HG03469 (cell line): ENCODE measurements around the gene TXNDC16.
"Not testable (repeated sequence)": the region's sequence is repeated elsewhere in the genome, so short reads cannot be mapped to it uniquely, and the experiment has no call there.

Source experiments
- ATAC-seq: cut with Tn5 transposase; IDR thresholded peaks from one replicate; pipeline ENCODE4 v1.9.1; 2021; ENCODE audit warnings: mild to moderate bottlenecking, moderate library complexity, moderate number of reproducible peaks; ENCODE audit not compliant: unreplicated experiment

TXNDC16 gene

GRCh38 chr14:52545584-52546317 lies 6.6 kb downstream of the TXNDC16 start:
- no peak for ATAC-seq

DNA sequence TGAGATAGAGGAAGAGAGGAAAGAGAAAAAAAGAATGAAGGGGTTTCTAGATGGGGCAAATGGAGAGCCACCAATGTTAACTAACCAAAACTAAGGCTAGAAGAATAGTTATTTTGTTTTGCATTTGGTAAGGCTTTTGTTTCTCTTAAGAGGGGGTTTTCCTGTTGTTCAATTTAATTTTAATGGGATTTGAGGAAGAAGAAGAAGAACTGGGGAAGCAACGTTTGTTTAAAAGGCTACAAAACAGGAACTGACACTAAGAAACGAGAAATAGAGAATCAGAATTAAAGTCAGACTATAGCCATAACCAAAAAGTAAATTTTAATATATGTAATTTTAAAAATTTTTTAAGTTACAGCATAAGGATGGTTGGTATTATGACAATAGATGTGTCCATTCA lies 13.7 kb downstream of the TXNDC16 start:
- ATAC-seq, result no peak

GRCh38 chr14:52536269-52536668 lies 16.0 kb downstream of the TXNDC16 start:
- ATAC-seq, result no peak

DNA sequence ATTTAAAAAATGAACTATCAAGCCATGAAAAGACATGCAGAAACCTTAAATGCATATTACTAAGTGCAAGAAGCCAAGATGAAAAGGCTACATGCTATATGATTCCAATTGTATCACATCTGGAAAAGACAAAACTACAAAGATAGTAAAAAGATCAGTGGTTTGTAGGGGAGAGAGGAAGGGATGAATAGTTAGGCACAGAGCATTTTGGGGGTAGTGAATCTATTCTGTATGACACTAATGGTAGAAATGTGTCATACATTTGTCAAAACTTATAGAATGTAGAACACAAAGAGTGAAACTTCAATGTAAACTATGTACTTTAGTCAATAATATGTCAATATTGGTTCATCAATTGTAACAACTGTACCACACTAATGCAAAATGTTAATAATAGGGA lies 20.8 kb downstream of the TXNDC16 start:
- ATAC-seq, result no peak

DNA sequence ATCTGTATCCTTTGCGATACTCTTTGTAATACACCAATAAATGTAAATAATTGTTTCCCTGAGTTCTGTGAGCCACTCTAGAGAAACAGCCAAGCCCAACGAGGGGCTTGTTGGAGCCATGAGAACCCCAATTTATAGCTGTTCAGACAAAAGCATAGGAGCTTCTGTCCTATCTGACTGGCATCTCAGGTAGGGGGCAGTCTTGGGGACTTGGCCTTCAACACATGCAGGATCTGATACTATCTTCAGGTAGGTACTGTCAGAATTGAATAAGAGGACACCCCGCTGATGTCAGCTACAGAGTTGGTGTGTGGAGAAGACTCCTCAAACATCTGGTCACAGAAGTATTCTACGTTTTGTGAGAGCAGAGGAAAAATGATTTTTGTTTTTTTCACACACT lies 25.3 kb downstream of the TXNDC16 start:
- ATAC-seq, result no peak

DNA sequence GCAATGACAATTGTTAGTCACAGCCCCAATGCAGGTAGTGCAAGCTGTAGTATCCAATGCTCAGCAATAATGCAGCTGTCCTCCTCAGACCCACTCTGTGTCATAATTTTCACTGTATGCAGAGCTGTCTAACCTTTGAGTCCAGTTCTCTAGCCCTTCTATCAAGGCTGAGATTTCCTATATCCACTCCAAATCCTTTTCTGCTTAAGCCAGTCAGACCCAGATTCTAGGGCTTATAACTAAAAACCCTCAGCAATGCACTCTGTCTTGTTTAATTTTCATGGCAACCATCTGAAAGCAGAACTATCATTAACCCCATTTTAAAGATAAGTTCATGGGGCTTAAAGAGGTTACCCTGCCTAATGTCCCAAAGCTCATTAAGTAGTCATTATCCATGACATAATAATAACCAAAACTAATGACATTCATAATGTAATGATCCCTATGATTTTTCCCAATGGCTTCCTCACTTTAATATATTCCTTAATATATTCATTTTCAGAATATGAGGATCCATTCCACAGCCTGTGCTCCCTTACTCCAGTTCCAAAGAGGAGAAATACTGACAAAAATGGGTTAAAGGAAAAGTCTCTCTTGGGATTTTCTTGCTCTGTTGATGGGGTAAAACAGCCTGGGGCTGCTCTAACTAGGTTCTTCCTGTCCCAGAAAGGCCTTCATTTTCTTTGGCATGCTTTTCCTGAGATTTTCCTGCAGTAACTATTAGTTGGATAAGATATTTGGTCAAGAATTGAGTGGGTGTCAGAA lies 29.5 kb downstream of the TXNDC16 start:
- ATAC-seq, result no peak

GRCh38 chr14:52522033-52522432 lies 30.3 kb downstream of the TXNDC16 start:
- ATAC-seq, result no peak

DNA sequence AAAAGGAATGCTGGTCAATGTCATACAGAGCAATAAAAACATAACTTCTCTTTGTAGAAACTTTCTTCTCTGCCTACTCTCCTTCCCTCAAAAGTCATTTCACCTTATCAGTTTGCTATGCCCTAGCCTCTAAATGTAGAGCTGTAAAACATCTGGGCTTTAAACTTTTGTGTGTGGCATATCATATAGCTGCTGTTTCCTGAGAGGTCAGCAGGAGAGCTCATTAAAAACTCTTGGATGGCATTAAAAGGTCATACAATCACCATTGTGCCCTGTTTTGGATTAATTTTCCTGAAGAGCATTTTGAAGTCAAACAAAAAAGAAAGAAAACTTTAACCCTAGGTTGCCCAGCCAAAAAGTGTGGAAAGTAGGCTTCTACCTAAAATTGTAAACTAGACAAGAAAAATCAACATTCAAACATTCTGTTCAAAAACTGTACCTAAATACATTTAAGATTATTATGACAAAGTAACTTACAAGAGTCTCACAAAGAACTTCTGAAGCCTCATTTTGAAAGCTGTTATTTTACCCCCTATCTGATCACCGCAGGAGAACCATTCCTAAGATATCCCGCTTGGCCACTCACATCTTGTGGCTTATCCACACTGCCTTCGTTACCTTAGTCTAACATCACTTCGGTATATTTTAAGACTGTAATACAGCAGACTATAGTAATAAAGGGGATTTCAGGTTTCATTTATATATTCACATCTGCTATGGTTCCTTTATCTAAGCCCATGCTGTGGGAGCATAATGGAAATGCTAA lies 38.1 kb downstream of the TXNDC16 start:
- ATAC-seq, result no peak

GRCh38 chr14:52513249-52513648 lies 39.1 kb downstream of the TXNDC16 start:
- ATAC-seq, result no peak

GRCh38 chr14:52494444-52494843 lies 57.9 kb downstream of the TXNDC16 start:
- no peak for ATAC-seq

- ATAC-seq, result no peak
Observed at GRCh38 chr14:52485350-52485960, 66.8 kb downstream of the TXNDC16 start.

DNA sequence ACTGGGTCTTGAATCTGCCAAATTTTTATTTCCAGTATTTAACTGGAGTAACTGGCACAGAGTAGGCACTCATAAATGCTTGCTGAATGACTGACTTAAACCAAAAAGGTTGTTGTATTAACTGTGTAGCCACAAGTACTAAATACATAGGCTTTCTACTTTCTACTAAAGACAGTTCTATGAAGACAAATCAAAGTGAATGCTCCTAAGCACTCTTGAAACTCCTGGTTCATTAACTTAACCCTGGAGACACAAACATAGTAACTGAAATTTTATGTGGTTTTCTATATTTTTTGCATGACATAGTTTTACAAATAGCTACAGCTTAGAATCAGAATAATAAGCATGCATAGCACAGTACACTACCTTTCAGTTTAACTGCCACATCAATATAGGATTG lies 70.4 kb downstream of the TXNDC16 start:
- ATAC-seq, result no peak

DNA sequence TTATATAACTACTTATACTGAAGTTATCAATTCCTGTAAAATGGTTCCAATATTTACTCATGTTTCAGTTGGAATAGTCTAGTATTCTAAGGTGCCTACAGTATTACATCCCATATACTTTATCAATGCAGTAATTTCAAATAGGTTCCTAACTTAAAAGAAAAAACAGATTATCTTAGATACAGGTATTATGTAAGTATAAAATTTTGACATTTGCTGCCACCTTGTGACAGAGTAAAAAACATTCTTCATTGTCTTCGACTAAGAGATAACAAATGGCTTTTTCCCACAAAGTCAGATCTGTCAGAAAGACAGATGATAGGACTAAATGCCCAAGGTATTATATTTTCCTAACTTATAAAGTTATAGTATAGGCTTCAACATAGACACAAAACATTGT lies 78.7 kb downstream of the TXNDC16 start:
- no peak for ATAC-seq

DNA sequence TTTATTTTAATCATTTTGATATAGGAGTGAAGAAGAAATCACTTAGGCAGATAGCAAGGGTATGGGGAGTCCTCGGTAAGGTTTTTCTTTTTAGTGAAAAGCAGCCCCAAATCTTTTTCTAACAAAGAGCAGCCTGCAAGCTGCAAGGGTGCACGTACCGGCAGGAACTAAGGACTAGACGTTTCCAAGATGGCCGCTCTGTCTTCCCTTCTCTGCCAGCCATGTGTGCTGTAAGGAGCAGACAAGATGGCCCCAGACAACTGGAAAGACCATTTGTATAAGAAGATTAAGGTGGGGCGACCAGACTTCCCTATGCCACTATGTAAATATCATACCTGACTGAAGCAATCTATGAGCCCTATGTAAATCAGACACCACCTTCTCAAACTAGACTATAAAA lies 79.6 kb downstream of the TXNDC16 start:
- ATAC-seq, result no peak

DNA sequence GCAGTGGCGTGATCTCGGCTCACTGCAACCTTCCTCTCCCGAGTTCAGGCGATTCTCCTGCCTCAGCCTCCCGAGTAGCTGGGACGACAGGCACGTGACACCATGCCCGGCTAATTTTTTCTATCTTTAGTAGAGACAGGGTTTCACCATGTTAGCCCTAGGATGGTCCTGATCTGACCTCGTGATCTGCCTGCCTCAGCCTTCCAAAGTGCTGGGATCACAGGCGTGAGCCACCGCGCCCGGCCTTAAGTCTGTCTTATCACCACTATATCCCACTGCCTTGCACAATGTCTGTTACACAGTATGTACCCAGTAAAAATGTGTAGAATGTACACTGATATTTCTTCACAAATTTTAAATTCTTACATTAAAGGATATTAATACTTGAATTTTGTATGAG lies 80.1 kb downstream of the TXNDC16 start:
- not testable (repeated sequence) for ATAC-seq

DNA sequence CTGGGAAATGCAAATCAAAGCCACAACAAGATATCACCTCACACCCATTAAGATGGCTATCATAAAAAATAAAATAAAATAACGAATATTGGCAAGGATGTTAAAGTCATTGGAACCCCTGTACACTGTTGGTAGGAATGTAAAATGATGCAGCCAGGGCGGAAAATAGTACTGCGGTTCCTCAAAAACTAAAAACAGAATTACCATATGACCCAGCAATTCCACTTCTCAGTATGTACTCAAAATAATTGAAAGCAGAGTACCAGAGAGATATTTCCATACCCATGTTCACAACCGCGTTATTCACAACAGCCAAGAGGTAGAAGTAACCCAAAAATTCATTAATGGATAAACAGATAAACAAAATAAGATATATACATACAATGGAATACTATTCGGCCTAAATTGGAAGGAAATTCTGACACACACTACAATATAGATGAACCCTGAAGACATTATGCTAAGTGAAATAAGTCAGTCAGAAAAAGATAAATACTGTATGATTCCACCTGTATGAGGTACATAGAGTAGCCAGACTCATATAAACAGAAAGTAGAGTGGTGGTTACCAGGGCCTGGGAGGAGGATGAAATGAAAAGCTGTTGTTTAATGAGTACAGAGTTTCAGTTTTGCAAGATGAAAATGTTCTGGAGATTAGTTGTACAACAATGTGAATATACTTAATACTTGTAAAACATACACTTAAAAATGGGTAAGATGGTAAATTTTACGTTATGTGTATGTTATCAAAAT lies 84.6 kb downstream of the TXNDC16 start:
- ATAC-seq, result no peak

GRCh38 chr14:52464175-52464574 lies 88.1 kb downstream of the TXNDC16 start:
- no peak for ATAC-seq

- no peak for ATAC-seq
Observed at GRCh38 chr14:52463375-52463774, 88.9 kb downstream of the TXNDC16 start.

- no peak for ATAC-seq
Observed at GRCh38 chr14:52461721-52462120, 90.6 kb downstream of the TXNDC16 start.

DNA sequence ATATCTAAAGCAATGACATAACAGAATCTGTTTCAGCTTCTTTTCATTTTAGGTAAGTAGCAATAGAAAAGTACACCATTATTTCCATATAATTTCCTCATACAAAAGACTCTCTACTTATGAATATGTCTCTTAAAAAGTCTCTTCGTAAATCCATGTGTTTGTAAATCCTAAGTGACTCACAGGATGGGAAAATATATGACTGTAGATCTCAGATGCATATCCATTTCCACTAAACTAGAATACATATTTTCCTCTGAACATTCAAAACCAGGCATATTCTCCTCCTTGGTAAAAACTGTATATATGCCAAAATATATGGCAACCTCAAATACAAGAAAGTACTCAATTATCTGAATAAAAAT lies 93.6 kb downstream of the TXNDC16 start:
- no peak for ATAC-seq

DNA sequence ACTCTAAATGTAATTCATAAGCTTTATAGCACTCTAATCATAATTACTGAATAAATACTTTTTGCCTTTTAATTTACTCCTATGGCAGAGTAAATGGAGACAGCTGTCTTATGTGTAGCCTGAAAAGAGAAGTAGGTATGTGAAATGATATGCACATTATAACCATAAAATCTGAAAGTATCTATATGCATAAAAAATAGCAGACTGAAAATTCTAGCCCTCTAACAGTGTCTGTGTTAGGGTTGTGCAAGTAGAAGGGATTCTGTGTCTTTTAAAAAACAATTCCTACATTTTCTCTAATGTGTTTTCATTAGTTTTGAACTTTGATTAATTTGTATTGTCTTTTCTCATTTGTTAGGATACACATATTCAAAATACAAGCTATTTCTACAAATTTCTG lies 94.9 kb downstream of the TXNDC16 start:
- ATAC-seq, result no peak
